C4-2B (cell line): ENCODE results near the gene SRSF10.
"Not testable (repeated sequence)": the region's sequence is repeated elsewhere in the genome, so short reads cannot be mapped to it uniquely, and the experiment has no call there.

Source experiments
- H3K27ac ChIP-seq: fragments of 450-650 bp; 2 replicates; pipeline ENCODE4 v1.5.1; 2017
- ZFX ChIP-seq: fragments of 450-650 bp; IDR thresholded peaks from 2 replicates; pipeline ENCODE4 v1.6.1; 2017
- TF ChIP-seq, protein P1 (sequence below): fragments of 450-650 bp; conservative IDR thresholded peaks from 2 replicates; pipeline ENCODE4 v1.5.1; 2017; ENCODE audit warnings: mild to moderate bottlenecking

The SRSF10 gene

DNA sequence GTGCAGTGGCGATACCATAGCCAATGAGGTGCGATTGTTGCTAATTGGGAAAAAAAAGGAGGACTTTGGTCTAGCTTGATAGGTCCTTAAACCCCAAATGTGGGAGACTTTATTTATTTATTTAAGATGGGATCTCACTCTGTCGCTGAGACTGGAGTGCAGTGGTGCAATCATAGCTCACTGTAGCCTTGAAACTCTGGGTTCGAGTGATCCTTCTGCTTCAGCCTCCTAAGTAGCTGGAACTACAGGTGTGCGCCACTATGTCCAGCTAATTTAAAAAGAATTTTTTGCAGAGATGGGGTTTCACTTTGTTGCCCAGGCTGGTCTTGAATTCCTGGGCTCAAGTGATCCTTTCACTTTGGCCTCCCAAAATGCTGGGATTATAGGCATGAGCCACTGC is 24.0 kb upstream of the SRSF10 start:
- TF ChIP-seq, protein P1, sequence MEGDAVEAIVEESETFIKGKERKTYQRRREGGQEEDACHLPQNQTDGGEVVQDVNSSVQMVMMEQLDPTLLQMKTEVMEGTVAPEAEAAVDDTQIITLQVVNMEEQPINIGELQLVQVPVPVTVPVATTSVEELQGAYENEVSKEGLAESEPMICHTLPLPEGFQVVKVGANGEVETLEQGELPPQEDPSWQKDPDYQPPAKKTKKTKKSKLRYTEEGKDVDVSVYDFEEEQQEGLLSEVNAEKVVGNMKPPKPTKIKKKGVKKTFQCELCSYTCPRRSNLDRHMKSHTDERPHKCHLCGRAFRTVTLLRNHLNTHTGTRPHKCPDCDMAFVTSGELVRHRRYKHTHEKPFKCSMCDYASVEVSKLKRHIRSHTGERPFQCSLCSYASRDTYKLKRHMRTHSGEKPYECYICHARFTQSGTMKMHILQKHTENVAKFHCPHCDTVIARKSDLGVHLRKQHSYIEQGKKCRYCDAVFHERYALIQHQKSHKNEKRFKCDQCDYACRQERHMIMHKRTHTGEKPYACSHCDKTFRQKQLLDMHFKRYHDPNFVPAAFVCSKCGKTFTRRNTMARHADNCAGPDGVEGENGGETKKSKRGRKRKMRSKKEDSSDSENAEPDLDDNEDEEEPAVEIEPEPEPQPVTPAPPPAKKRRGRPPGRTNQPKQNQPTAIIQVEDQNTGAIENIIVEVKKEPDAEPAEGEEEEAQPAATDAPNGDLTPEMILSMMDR: no peak
- TF ChIP-seq ZFX: no peak
- H3K27ac ChIP-seq: no peak overlapping the region

DNA sequence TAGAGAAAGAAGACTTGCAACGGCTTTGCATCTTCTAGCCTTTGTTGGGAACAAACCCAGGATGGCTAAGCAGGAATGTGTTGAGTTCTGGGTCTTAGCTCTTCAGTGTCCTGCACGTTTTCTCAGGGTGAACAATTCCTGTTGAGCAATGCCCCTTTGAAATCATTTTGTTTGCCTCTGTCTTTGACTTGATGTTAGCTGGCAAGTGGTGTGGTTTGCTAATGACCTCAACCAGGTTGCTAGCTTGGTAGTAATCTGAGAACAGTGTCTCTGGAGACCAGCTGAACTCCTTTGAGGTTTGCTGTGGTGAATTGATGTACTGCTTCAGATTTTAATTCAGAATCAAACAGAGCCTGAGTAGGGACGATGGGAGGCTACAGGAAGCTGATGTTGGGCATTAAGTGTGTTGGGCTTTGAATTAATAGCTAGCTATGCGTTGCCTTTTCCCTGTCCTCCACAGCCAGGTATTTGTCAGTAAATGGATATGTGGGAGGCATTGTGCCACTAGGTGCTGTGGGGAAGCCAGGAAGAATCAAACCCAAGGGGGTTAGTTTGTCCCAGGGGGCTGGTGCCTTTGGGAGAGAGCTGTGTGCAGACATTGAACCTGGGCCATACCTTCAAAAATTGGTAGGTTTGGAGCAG is 23.3 kb upstream of the SRSF10 start:
- no peak for TF ChIP-seq ZFX
- TF ChIP-seq, protein P1: no peak
- H3K27ac ChIP-seq: no peak overlapping the region

DNA sequence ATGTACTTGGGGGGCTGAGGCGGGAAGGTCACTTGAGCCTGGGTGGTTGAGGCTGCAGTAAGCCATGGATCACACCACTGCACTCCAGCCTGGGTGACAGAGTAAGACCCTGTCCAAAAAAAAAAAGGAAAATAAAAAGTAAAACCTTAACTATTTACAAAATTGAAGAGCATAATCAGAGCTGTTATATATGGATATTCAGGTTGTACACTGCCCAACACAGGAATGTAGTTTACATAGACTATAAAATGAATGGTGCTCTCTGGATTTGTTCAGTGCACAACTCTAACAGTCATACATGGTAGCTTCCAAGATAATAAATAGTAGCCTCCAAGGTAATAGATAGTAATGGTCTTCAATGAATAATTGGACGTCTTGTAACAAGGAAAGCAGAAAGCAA is 22.6 kb upstream of the SRSF10 start:
- no peak for TF ChIP-seq ZFX
- TF ChIP-seq, protein P1: no peak
- no peak overlapping the region for H3K27ac ChIP-seq

DNA sequence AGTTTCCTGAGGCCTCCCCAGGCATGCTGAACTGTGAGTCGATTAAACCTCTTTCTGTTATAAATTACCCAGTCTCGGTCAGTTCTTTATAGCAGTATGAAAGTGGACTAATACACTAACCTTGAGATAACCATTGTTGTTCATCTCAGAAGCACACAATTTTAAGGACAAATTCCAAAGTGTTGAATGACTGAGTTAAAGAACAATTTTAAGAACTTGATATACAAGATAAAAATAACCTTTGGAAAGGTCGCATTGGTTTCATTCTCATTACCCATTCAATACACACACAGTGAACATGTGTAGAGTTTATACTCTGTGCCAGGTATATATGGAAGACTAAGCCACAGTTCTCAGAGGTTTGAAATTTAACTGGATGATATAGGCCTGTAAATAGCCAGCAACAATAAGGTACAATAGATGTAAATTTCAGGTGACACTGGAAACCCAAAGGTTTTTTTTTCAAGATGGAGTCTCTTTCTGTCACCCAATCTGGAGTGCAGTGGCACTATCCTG is 19.1 kb upstream of the SRSF10 start:
- H3K27ac ChIP-seq: no peak overlapping the region
- TF ChIP-seq, protein P1: no peak
- no peak for TF ChIP-seq ZFX

DNA sequence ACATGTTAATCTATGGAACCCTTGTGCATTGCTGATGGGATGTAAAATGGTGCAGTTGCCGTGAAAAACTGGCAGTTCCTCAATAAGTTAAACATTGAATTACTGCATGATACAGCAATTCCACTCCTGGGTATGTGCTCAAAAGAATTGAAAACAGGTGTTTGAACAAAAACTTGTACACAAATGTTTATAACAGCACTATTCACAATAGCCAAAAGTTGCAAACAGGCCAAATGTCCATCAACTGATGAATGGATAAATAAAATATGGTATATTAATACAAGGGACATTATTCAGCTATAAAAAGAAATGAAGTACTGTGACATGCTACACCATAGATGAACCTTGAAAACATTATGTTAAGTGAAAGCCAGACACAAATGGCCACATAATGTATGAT is 17.7 kb upstream of the SRSF10 start:
- TF ChIP-seq, protein P1: no peak
- no peak for TF ChIP-seq ZFX
- H3K27ac ChIP-seq: no peak overlapping the region

DNA sequence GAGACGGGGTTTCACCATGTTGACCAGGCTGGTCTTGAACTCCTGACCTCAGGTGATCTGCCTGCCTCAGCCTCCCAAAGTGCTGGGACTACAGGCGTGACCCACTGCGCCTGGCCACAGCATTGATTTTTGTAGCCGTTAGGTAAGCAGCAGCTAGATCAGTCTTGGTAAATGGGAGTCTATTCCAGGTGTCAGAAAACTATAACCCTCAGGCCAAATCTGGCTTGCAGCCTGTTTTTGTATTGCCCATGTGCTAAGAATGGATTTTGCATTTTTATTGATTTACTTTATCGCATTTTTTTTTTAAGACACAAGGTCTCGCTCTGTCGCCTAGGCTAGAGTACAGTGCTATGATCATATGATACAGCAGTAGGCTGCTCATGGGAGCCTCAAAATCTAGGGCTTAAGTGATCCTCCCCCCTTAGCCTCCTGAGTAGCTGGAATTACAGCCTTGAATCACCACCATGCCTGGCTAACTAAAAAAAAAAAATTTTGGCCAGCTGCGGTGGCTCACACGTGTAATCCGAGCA is 16.6 kb upstream of the SRSF10 start:
- TF ChIP-seq ZFX: no peak
- TF ChIP-seq, protein P1: no peak
- no peak overlapping the region for H3K27ac ChIP-seq

DNA sequence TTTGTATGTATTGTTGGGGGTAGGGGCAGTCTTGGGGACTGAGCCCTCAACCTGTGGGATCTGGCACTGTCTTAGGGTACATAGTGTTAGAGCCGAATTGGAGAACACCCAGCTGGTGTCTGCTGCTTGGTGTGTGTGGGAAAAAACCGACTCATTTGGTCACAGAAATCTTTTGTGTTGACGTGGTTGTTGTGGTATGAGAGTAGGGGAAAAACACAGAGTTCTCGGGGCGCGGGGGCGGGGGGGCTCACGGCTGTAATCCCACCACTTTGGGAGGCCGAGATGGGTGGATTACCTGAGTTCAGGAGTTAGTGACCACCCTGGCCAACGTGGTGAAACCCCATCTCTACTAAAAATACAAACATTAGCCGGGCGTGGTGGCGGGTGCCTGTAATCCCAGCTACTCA is 15.3 kb upstream of the SRSF10 start:
- TF ChIP-seq ZFX: no peak
- TF ChIP-seq, protein P1: no peak
- H3K27ac ChIP-seq: no peak overlapping the region

DNA sequence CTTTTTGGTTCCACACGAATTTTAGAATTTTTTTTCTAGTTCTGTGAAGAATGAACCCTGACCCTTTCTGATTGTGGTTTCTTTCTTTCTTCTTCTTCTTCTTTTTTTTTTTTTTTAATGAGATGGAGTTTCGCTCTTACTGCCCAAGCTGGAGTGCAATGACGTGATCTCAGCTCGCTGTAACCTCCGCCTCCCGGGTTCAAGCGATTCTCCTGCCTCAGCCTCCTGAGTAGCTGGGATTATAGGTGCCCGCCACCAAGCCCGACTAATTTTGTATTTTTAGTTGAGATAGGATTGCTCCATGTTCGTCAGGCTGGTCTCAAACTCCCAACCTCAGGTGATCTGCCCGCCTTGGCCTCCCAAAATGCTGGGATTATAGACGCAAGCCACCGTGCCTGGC is 11.9 kb upstream of the SRSF10 start:
- not testable (repeated sequence) for H3K27ac ChIP-seq
